ENCODE results near the gene USP30. TPM values are rescaled to one million over a fixed set of nuclear protein-coding genes. Genes with fewer than 3 reads are reported as not detected.
A peak's percentile ranks its signal among the peaks of the same experiment; 100 is the strongest.
"Not testable (repeated sequence)": the region's sequence is repeated elsewhere in the genome, so short reads cannot be mapped to it uniquely, and the experiment has no call there.

USP30 gene
- total RNA-seq, 4 donors from 2014 or later = 10.5 to 15.4 (median 14.2) TPM

DNA sequence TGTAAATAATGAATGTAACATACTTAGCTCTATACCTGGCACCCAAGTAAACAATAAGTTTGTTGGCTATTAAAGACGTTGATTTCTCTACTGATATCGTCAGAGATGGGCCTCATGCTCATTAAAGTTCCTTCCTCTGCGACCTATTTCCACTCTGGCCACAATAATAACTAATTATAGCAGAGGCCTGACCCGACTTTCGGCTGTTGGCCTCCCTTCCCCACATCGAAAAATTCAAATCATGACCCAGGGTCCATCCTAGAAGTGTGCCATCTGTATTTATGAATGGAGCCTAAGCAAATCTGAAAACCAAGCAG is 321 bp upstream of the USP30 start:
- Histone ChIP-seq H3K4me3 (peak overlapping the region; percentile 75 to 88), H3K9me3 (no peaks in the 10 kb centered on the region), H3K36me3 (no peaks in the 10 kb centered on the region), H3K4me1 (peaks cover 2 to 25% (median 9%) of the 10 kb centered on the region in 3 donors), H3K27ac (peak overlapping the region in 3 of 4 donors; percentile 79 to 85 (median 84)), H3K27me3 (peaks cover 6% of the 10 kb centered on the region)
- TF ChIP-seq, protein P1, sequence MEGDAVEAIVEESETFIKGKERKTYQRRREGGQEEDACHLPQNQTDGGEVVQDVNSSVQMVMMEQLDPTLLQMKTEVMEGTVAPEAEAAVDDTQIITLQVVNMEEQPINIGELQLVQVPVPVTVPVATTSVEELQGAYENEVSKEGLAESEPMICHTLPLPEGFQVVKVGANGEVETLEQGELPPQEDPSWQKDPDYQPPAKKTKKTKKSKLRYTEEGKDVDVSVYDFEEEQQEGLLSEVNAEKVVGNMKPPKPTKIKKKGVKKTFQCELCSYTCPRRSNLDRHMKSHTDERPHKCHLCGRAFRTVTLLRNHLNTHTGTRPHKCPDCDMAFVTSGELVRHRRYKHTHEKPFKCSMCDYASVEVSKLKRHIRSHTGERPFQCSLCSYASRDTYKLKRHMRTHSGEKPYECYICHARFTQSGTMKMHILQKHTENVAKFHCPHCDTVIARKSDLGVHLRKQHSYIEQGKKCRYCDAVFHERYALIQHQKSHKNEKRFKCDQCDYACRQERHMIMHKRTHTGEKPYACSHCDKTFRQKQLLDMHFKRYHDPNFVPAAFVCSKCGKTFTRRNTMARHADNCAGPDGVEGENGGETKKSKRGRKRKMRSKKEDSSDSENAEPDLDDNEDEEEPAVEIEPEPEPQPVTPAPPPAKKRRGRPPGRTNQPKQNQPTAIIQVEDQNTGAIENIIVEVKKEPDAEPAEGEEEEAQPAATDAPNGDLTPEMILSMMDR (IDR thresholded peaks at IDR 0.05) = no peak
- no peak for TF ChIP-seq POLR2AphosphoS5 (IDR thresholded peaks at IDR 0.05)
- no peak for TF ChIP-seq POLR2A (IDR thresholded peaks at IDR 0.05)
- no peak for TF ChIP-seq EP300 (IDR thresholded peaks at IDR 0.05)
- ATAC-seq = no peak
- WGBS, 2 donors (ENCODE audit: low coverage in 1 of 2) = 8 to 11% methylated on average over 6 of the region's 6 CpGs

DNA sequence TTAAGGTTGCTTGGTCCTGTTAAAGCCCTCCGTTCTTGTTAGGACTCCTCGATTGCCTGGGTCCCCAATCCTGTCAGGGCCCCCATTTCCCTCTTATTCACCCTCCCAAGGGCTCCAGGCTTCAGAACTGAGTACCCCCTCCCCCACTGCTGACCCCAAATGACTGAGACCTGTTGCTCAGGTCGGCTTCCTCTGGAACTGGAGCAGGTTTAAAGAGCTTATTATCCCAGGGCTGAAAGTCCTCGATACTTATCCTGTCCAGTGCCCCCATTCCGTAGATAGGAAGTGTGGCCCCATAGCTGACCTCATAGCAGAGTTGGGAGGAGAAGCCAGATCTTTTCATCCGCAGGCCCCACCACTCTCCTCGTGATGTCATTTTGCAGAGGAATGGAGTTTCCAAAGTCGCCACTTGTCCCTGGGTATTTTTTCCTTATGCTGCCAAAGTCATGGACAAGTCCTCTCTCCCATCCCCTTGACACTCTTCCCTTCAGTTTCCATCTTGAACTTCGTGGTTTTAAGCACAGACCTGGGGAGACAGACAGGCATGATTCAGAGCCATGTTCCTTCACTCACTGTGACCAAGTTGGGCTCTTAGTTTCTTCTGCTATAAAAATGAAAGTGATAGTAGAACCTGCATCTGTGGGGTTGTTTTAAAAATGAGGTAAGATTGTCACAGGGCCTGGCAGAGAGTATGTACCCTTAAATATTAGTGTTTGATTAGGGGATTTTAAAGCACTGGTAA is 1.2 kb downstream of the USP30 start:
- no peak for ATAC-seq
- Histone ChIP-seq H3K4me3 (peak overlapping the region; percentile 75 to 88), H3K36me3 (peaks cover 0 to 15% of the 10 kb centered on the region in 2 donors), H3K27ac (peak overlapping the region in 3 of 4 donors; percentile 79 to 85 (median 84)), H3K4me1 (peaks cover 2 to 25% (median 9%) of the 10 kb centered on the region in 3 donors), H3K27me3 (no peaks in the 10 kb centered on the region), H3K9me3 (no peaks in the 10 kb centered on the region)
- WGBS, 2 donors (ENCODE audit: low coverage in 1 of 2) = 11 to 36% methylated on average over 8 of the region's 9 CpGs
- TF ChIP-seq POLR2AphosphoS5 (IDR thresholded peaks at IDR 0.05) (no peak), POLR2A (IDR thresholded peaks at IDR 0.05) (no peak), EP300 (IDR thresholded peaks at IDR 0.05) (no peak)

DNA sequence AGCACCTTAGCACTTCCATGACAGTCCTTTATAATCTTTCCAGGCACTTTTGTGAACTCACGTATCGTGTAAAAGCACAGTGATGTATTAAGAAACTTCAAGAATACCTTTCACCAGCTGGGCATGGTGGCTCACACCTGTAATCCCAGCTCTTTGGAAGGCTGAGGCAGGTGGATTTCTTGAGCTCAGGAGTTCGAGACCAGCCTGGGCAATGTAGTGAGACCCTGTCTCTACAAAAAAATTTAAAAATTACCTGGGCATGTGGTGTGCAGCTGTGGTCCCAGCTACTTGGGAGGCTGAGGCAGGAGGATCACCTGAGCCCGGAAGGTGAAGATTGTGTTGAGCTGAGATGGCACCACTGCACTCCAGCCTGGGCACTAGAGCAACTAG is 1.7 kb downstream of the USP30 start:
- not testable (repeated sequence) for ATAC-seq, H3K27me3 ChIP-seq, H3K9me3 ChIP-seq
- Histone ChIP-seq H3K4me1 (peaks cover 2 to 25% (median 9%) of the 10 kb centered on the region in 3 donors), H3K36me3 (peaks cover 0 to 20% of the 10 kb centered on the region in 2 donors), H3K27ac (peak overlapping the region in 1 of 4 donors; percentile 79), H3K4me3 (peak overlapping the region in 1 of 2 donors; percentile 75)
- WGBS, 2 donors (ENCODE audit: low coverage in 1 of 2) = 67 to 96% methylated on average over 3 of the region's 4 CpGs

DNA sequence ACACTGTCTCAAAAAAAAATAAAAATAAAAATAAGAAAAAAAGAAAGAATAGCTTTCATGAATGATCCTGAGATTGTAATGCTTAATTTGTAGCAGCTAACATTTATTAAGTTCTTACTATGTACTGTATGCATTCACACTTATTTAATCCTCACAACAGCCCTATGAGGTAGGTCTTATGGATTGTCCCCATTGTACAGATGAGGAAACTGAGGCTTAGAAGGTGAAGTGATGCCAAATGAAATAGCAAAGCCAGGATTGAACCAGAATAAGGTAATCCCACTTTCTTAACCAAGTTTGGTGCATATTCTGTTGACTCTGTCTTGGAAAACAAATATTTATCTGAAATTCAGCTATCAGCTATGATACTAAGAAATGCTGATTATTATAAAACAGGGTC is 2.1 kb downstream of the USP30 start:
- ATAC-seq = no peak
- no peaks in the 10 kb centered on the region for H3K27me3 ChIP-seq
- H3K4me3 ChIP-seq = no peak overlapping the region
- H3K4me1 ChIP-seq = peaks cover 2 to 25% (median 9%) of the 10 kb centered on the region in 3 donors
- peaks cover 0 to 24% of the 10 kb centered on the region in 2 donors for H3K36me3 ChIP-seq
- TF ChIP-seq POLR2A (IDR thresholded peaks at IDR 0.05) = no peak
- TF ChIP-seq, protein P1 (IDR thresholded peaks at IDR 0.05) = no peak
- H3K9me3 ChIP-seq = no peaks in the 10 kb centered on the region
- H3K27ac ChIP-seq = no peak overlapping the region

DNA sequence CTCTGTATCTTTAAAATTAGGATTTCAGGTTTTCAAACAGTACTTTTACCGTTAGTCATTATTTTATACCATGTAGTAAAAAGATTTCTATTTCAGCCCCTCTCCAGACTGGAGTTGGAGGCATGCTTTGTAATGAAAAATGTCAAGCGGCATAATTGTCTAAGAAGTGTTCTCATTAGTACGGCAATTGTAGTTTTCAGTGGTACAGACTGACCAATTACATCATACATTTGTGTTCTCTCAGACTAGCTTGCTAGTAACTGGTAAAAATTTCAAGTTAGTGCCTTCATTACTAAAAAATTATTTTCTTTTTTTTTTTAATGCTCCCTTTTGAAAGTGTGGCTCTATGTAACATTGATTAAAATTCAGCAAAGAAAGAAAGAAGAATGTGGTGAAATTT is 4.5 kb downstream of the USP30 start:
- peaks cover 2 to 22% (median 9%) of the 10 kb centered on the region in 3 donors for H3K4me1 ChIP-seq
- ATAC-seq = no peak
- no peak overlapping the region for H3K4me3 ChIP-seq
- no peak overlapping the region for H3K27ac ChIP-seq
- TF ChIP-seq POLR2A (IDR thresholded peaks at IDR 0.05) = no peak
- no peak for TF ChIP-seq POLR2AphosphoS5 (IDR thresholded peaks at IDR 0.05)
- TF ChIP-seq EP300 (IDR thresholded peaks at IDR 0.05) = no peak
- TF ChIP-seq, protein P1 (IDR thresholded peaks at IDR 0.05) = no peak
- H3K27me3 ChIP-seq = no peaks in the 10 kb centered on the region
- peaks cover 0 to 48% of the 10 kb centered on the region in 2 donors for H3K36me3 ChIP-seq
- H3K9me3 ChIP-seq = no peaks in the 10 kb centered on the region
- WGBS, 2 donors (ENCODE audit: low coverage in 1 of 2) = 72 to 78% methylated on average over 2 to 3 of the region's 3 CpGs

DNA sequence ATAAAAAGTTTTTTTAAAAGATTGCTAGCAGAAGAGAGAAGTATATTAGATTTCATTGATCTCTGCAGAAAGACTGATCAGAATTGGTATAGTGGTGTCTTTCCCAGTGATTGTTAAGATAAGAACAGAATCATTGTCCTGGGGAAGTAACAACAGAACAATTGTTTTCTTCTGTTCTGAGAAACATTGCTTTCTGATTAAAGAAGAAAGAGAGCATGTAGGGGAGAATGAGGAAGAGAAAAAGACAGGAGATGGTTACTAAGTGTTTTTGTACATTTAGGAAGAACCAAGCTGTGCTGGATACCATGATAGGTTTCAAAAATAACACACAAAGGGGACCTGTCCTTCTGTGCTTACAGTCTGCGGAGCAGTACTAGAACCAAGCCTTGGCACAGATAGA is 5.0 kb downstream of the USP30 start:
- 92 to 100% methylated on average over 1 of the region's 1 CpG for WGBS, 2 donors (ENCODE audit: low coverage in 1 of 2)
- Histone ChIP-seq H3K27me3 (no peaks in the 10 kb centered on the region), H3K9me3 (no peaks in the 10 kb centered on the region), H3K36me3 (peaks cover 0 to 52% of the 10 kb centered on the region in 2 donors), H3K27ac (no peak overlapping the region), H3K4me3 (no peak overlapping the region), H3K4me1 (peaks cover 2 to 19% (median 9%) of the 10 kb centered on the region in 3 donors)
- no peak for TF ChIP-seq POLR2AphosphoS5 (IDR thresholded peaks at IDR 0.05)
- TF ChIP-seq, protein P1 (IDR thresholded peaks at IDR 0.05) = no peak
- no peak for TF ChIP-seq EP300 (IDR thresholded peaks at IDR 0.05)
- no peak for TF ChIP-seq POLR2A (IDR thresholded peaks at IDR 0.05)
- no peak for ATAC-seq

All from gastroesophageal sphincter (tissue), 4 donors.